Bronchial epithelial cell (primary cell): ENCODE data around the gene KRT33B. TPM values are rescaled to one million over a fixed set of nuclear protein-coding genes. Genes with fewer than 3 reads are reported as not detected.

Source experiments
- DNase-seq: peaks from one replicate; pipeline ENCODE4 v3.0.0-alpha.2; 2010; ENCODE audit warnings: low read depth
- FAIRE-seq: peaks from 2 replicates; lab custom pipeline; 2011; peaks lifted over from hg19 to GRCh38; lab: Jason Lieb, UNC
- H3K27me3 ChIP-seq: 2 replicates; pipeline ENCODE4 v1.5.1; 2011; ENCODE audit warnings: low read length; ENCODE audit not compliant: control insufficient read depth, insufficient read depth
- H3K36me3 ChIP-seq: 2 replicates; pipeline ENCODE4 v1.5.1; 2011; ENCODE audit warnings: low read length; ENCODE audit not compliant: control insufficient read depth, insufficient read depth
- H3K4me3 ChIP-seq: 2 replicates; pipeline ENCODE4 v1.5.1; 2011; ENCODE audit warnings: mild to moderate bottlenecking, low read depth, low read length, control low read depth
- CTCF ChIP-seq: IDR thresholded peaks from 2 replicates; pipeline ENCODE4 v1.5.1; 2011; ENCODE audit warnings: mild to moderate bottlenecking, moderate library complexity, low read length, control low read depth, inconsistent platforms; ENCODE audit not compliant: insufficient read depth, severe bottlenecking
- total RNA-seq: library from RNA; depleted of rRNA; stranded (reverse); fragments of >200 nt; gene quantifications from 2 replicates; pipeline ENCODE4 v1.2.1, GENCODE V29; 2014

The KRT33B gene
- total RNA-seq, 1 donor from 2014 or later = 0.79 TPM

GRCh38 chr17:41334385-41335305, 35.0 kb downstream of the KRT33B start:
- H3K36me3 ChIP-seq = no peaks in the 10 kb centered on the region
- no peak for TF ChIP-seq CTCF
- H3K27me3 ChIP-seq = no peaks in the 10 kb centered on the region
- FAIRE-seq (no peak), DNase-seq (no peak)
- no peak overlapping the region for H3K4me3 ChIP-seq

GRCh38 chr17:41333836-41334235, 35.8 kb downstream of the KRT33B start:
- DNase-seq (no peak), FAIRE-seq (no peak)
- Histone ChIP-seq H3K27me3 (no peaks in the 10 kb centered on the region), H3K4me3 (no peak overlapping the region), H3K36me3 (no peaks in the 10 kb centered on the region)
- no peak for TF ChIP-seq CTCF

GRCh38 chr17:41333098-41333497, 36.5 kb downstream of the KRT33B start:
- TF ChIP-seq CTCF = no peak
- DNase-seq (no peak), FAIRE-seq (no peak)
- no peak overlapping the region for H3K4me3 ChIP-seq
- H3K27me3 ChIP-seq = no peaks in the 10 kb centered on the region
- H3K36me3 ChIP-seq = no peaks in the 10 kb centered on the region

- FAIRE-seq = peak; percentile 88
- Histone ChIP-seq H3K27me3 (no peaks in the 10 kb centered on the region), H3K4me3 (no peak overlapping the region), H3K36me3 (no peaks in the 10 kb centered on the region)
- no peak for TF ChIP-seq CTCF
- DNase-seq = no peak
Observed at GRCh38 chr17:41332239-41332638, 37.4 kb downstream of the KRT33B start.

GRCh38 chr17:41331606-41332005, 38.0 kb downstream of the KRT33B start:
- H3K36me3 ChIP-seq = no peaks in the 10 kb centered on the region
- no peak for DNase-seq
- no peak for FAIRE-seq
- no peak for TF ChIP-seq CTCF
- H3K4me3 ChIP-seq = no peak overlapping the region
- no peaks in the 10 kb centered on the region for H3K27me3 ChIP-seq
